Hepatocyte (in vitro differentiated cells): ENCODE measurements around the gene GPR25.

ENCODE experiments used
- EZH2 ChIP-seq: fragments of 200-600 bp; sonication (generic); IDR thresholded peaks from 2 replicates; pipeline ENCODE4 v1.6.1; 2016; ENCODE audit warnings: antibody characterized with exemption, mild to moderate bottlenecking, borderline replicate concordance
- TF ChIP-seq, protein P1 (sequence below): fragments of 200-600 bp; sonication (generic); IDR thresholded peaks from 2 replicates; pipeline ENCODE4 v1.5.1; 2016; ENCODE audit warnings: antibody characterized with exemption, mild to moderate bottlenecking; ENCODE audit not compliant: poor library complexity

DNA sequence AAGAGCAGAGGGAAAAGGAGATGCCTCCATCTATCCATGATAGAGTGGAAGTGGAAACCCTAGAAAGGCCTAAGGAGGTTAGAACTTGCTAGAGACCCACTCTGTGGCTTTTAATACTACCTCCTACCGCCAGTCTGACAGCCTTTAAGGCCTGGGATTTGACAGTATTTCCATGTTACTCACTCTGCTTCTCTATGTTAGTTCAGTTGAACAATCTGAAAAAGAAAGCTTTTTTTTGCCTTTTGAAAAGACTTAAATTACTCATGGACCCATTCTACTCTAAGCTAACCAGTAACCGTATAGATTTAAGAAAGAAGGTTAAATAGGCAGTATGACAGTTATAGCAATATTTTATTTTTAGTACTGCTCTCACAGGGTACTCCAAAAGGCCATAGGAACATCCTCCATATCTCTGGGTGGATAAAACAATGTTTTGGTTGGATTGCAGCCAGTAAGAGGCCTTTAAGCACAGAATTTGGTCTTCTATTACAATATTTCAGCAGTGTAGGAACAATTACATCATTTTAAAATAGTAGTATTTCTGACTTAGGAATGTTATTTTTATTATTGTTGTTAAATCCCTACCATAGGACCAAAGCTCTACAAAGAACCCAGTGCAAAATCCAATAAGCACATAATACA lies 15.9 kb upstream of the GPR25 start:
- TF ChIP-seq EZH2: no peak
- TF ChIP-seq, protein P1, sequence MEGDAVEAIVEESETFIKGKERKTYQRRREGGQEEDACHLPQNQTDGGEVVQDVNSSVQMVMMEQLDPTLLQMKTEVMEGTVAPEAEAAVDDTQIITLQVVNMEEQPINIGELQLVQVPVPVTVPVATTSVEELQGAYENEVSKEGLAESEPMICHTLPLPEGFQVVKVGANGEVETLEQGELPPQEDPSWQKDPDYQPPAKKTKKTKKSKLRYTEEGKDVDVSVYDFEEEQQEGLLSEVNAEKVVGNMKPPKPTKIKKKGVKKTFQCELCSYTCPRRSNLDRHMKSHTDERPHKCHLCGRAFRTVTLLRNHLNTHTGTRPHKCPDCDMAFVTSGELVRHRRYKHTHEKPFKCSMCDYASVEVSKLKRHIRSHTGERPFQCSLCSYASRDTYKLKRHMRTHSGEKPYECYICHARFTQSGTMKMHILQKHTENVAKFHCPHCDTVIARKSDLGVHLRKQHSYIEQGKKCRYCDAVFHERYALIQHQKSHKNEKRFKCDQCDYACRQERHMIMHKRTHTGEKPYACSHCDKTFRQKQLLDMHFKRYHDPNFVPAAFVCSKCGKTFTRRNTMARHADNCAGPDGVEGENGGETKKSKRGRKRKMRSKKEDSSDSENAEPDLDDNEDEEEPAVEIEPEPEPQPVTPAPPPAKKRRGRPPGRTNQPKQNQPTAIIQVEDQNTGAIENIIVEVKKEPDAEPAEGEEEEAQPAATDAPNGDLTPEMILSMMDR: no peak
